Fibroblast of villous mesenchyme (primary cell): Measurements from ENCODE around the gene OAT. TPM values are rescaled to one million over a fixed set of nuclear protein-coding genes. Genes with fewer than 3 reads are reported as not detected.

ENCODE experiments used
- DNase-seq: peaks from one replicate; pipeline ENCODE4 v3.0.0-alpha.2; 2010; ENCODE audit warnings: low read depth
- H3K4me3 ChIP-seq: 2 replicates; pipeline ENCODE4 v1.5.1; 2011; ENCODE audit warnings: low read depth, mild to moderate bottlenecking, low read length
- CTCF ChIP-seq: IDR thresholded peaks from 2 replicates; pipeline ENCODE4 v1.5.1; 2012; ENCODE audit warnings: low read depth, mild to moderate bottlenecking, low read length; ENCODE audit not compliant: insufficient read depth
- total RNA-seq: library from RNA; depleted of rRNA; stranded (reverse); fragments of >200 nt; gene quantifications from 2 replicates; pipeline ENCODE4 v1.2.3, GENCODE V29; 2012

The OAT gene
- total RNA-seq, 1 donor: 224 TPM

- no peak for TF ChIP-seq CTCF
- H3K4me3 ChIP-seq: no peak overlapping the region
- DNase-seq: no peak
These were observed 49.7 kb downstream of the OAT start for GRCh38 chr10:124369066-124369465.

- TF ChIP-seq CTCF: no peak
- H3K4me3 ChIP-seq: no peak overlapping the region
- no peak for DNase-seq
These were observed 50.8 kb downstream of the OAT start for GRCh38 chr10:124367936-124368335.

- H3K4me3 ChIP-seq: no peak overlapping the region
- DNase-seq: no peak
- no peak for TF ChIP-seq CTCF
These were observed 51.3 kb downstream of the OAT start for GRCh38 chr10:124367414-124367813.

- no peak for DNase-seq
- no peak for TF ChIP-seq CTCF
- H3K4me3 ChIP-seq: no peak overlapping the region
These were observed 51.9 kb downstream of the OAT start for GRCh38 chr10:124366825-124367224.

- no peak for DNase-seq
- TF ChIP-seq CTCF: no peak
- no peak overlapping the region for H3K4me3 ChIP-seq
These were observed 52.4 kb downstream of the OAT start for GRCh38 chr10:124366343-124366742.

DNA sequence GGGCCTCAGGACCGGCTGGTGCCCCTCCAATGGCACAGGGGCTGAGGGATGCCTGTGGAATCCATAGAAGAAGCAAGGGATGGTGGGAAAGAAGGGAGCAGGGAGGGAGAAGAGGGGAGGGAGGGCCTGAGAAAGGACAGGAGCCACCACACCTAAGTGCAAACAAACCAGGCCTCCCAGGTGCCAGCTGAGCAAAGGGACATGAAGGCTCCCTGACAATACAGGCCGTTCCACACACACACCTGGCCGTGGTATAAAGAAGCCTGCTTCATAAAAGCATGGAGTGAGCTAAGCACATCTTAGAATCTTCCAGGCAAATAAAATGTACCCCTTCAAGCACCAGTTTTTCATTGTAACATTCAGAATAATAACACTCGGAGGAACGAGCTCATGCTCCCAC lies 54.0 kb downstream of the OAT start:
- no peak for TF ChIP-seq CTCF
- no peak for DNase-seq
- H3K4me3 ChIP-seq: no peak overlapping the region

GRCh38 chr10:124362568-124362967 lies 56.2 kb downstream of the OAT start:
- DNase-seq: no peak
- no peak for TF ChIP-seq CTCF
- no peak overlapping the region for H3K4me3 ChIP-seq
